HL-60/S4 (cell line): Measurements from ENCODE around the gene BIN2.
"Not testable (repeated sequence)": the region's sequence is repeated elsewhere in the genome, so short reads cannot be mapped to it uniquely, and the experiment has no call there.

Source experiments
- in situ Hi-C: fragments of 300-500 bp; cut with MboI; formaldehyde crosslinking; loops from 2 replicates; pipeline ENCODE4 v1.14.3; 2022; ENCODE audit warnings: low sequenced_read_pairs

BIN2 gene

GRCh38 chr12:51346581-51346980, 22.6 kb upstream of the BIN2 start, which contains the start of gene CELA1:
Gene CELA1 (minus strand): TSS chr12:51346679. CDS start chr12:51346638, 41 bp downstream.
- in situ Hi-C loops: loop anchor here (10.0 kb wide), 1 partner anchor 82 kb away; no protein-coding TSS in a partner anchor

- in situ Hi-C loops: loop anchor here (10.0 kb wide), 1 partner anchor 81 kb away; no protein-coding TSS in a partner anchor
These were observed 21.7 kb upstream of the BIN2 start for GRCh38 chr12:51345681-51346080.

- in situ Hi-C loops: loop anchor here (10.0 kb wide), 1 partner anchor 78 kb away; no protein-coding TSS in a partner anchor
These were observed 19.2 kb upstream of the BIN2 start for GRCh38 chr12:51343201-51343600.

GRCh38 chr12:51342416-51342815, 18.4 kb upstream of the BIN2 start:
- in situ Hi-C loops: loop anchor here (10.0 kb wide), 1 partner anchor 78 kb away; no protein-coding TSS in a partner anchor

- in situ Hi-C loops: loop anchor here (10.0 kb wide), 1 partner anchor 77 kb away; no protein-coding TSS in a partner anchor
These were observed 17.5 kb upstream of the BIN2 start for GRCh38 chr12:51341251-51342007.

GRCh38 chr12:51339750-51340149, 15.8 kb upstream of the BIN2 start:
- in situ Hi-C loops: loop anchor here (10.0 kb wide), 1 partner anchor 75 kb away; no protein-coding TSS in a partner anchor

GRCh38 chr12:51337336-51337735, 13.4 kb upstream of the BIN2 start:
- in situ Hi-C loops: not testable (repeated sequence)

GRCh38 chr12:51335931-51336330, 12.0 kb upstream of the BIN2 start:
- in situ Hi-C loops: no loop called here

GRCh38 chr12:51334764-51335163, 10.8 kb upstream of the BIN2 start:
- in situ Hi-C loops: no loop called here

- in situ Hi-C loops: no loop called here
These were observed 9.6 kb upstream of the BIN2 start for GRCh38 chr12:51333536-51333935.

GRCh38 chr12:51330186-51330585, 6.2 kb upstream of the BIN2 start:
- in situ Hi-C loops: no loop called here

GRCh38 chr12:51329742-51330141, 5.8 kb upstream of the BIN2 start:
- in situ Hi-C loops: no loop called here

- in situ Hi-C loops: no loop called here
These were observed 4.6 kb upstream of the BIN2 start for GRCh38 chr12:51328587-51328986.

GRCh38 chr12:51326698-51327439, 2.9 kb upstream of the BIN2 start:
- in situ Hi-C loops: no loop called here

GRCh38 chr12:51324953-51325352, 979 bp upstream of the BIN2 start:
- in situ Hi-C loops: no loop called here

GRCh38 chr12:51323317-51323960, 535 bp downstream of the BIN2 start:
- in situ Hi-C loops: no loop called here

GRCh38 chr12:51322452-51322851, 1.5 kb downstream of the BIN2 start:
- in situ Hi-C loops: no loop called here

GRCh38 chr12:51321882-51322281, 2.1 kb downstream of the BIN2 start:
- in situ Hi-C loops: no loop called here

GRCh38 chr12:51320695-51321320, 3.2 kb downstream of the BIN2 start:
- in situ Hi-C loops: no loop called here

- in situ Hi-C loops: no loop called here
These were observed 3.7 kb downstream of the BIN2 start for GRCh38 chr12:51320311-51320694.
